Progenitor cell of endocrine pancreas (in vitro differentiated cells): ENCODE measurements around the gene IPMK. TPM values are rescaled to one million over a fixed set of nuclear protein-coding genes. Genes with fewer than 3 reads are reported as not detected.
A peak's percentile ranks its signal among the peaks of the same experiment; 100 is the strongest.
"Not testable (repeated sequence)": the region's sequence is repeated elsewhere in the genome, so short reads cannot be mapped to it uniquely, and the experiment has no call there.

Experiments
- DNase-seq: peaks from one replicate; pipeline ENCODE4 v3.0.0; 2021; ENCODE audit warnings: low spot score; ENCODE audit not compliant: unreplicated experiment
- H3K27ac Mint-ChIP-seq: 2 replicates; pipeline ENCODE4 v1.8.0; 2021; ENCODE audit warnings: mild to moderate bottlenecking, moderate library complexity, mixed read lengths
- H3K27me3 Mint-ChIP-seq: 2 replicates; pipeline ENCODE4 v1.8.0; 2021; ENCODE audit warnings: mixed read lengths
- H3K36me3 Mint-ChIP-seq: 2 replicates; pipeline ENCODE4 v1.8.0; 2022; ENCODE audit warnings: mixed read lengths; ENCODE audit not compliant: insufficient read depth
- H3K4me1 Mint-ChIP-seq: 2 replicates; pipeline ENCODE4 v1.8.0; 2021; ENCODE audit warnings: low read depth, mixed read lengths
- H3K4me3 Mint-ChIP-seq: 2 replicates; pipeline ENCODE4 v1.8.0; 2021; ENCODE audit warnings: low read depth, mild to moderate bottlenecking, moderate library complexity, mixed read lengths
- H3K9me3 Mint-ChIP-seq: 2 replicates; pipeline ENCODE4 v1.8.0; 2021; ENCODE audit warnings: low read depth, mixed read lengths
- total RNA-seq: library from RNA; stranded (reverse); gene quantifications from 2 replicates; pipeline ENCODE4 v1.2.1, GENCODE V29; 2021
- TF ChIP-seq, protein P1 (sequence below): fragments of 200-600 bp; sonication (generic); IDR thresholded peaks from one replicate; pipeline ENCODE4 v1.5.0; 2021; ENCODE audit warnings: antibody characterized with exemption, mild to moderate bottlenecking; ENCODE audit not compliant: unreplicated experiment

The IPMK gene
- total RNA-seq, 1 donor from 2014 or later = 5.7 TPM

DNA sequence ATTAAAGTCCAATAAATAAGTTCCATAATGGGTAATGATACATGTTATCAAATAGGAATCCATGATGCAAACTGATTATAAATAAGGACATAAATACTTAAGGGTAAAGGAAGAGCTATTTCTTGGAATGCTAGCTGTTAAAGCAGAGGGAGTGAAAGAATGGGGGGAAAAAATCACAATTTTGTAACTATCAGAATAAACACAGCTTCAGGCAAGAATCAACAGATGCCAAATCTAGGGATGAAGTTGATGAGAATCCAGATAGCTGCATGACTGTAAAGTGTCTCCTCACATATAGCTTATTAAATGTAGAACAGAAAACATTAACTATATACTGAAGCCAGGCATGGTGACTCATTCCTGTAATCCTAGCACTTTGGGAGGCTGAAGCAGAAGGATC is 4.9 kb downstream of the IPMK start:
- Mint-ChIP-seq H3K27me3 (no peaks in the 10 kb centered on the region), H3K4me1 (peaks cover 22% of the 10 kb centered on the region), H3K4me3 (no peak overlapping the region), H3K9me3 (peaks cover 8% of the 10 kb centered on the region), H3K36me3 (peaks cover 8% of the 10 kb centered on the region), H3K27ac (no peak overlapping the region)
- TF ChIP-seq, protein P1, sequence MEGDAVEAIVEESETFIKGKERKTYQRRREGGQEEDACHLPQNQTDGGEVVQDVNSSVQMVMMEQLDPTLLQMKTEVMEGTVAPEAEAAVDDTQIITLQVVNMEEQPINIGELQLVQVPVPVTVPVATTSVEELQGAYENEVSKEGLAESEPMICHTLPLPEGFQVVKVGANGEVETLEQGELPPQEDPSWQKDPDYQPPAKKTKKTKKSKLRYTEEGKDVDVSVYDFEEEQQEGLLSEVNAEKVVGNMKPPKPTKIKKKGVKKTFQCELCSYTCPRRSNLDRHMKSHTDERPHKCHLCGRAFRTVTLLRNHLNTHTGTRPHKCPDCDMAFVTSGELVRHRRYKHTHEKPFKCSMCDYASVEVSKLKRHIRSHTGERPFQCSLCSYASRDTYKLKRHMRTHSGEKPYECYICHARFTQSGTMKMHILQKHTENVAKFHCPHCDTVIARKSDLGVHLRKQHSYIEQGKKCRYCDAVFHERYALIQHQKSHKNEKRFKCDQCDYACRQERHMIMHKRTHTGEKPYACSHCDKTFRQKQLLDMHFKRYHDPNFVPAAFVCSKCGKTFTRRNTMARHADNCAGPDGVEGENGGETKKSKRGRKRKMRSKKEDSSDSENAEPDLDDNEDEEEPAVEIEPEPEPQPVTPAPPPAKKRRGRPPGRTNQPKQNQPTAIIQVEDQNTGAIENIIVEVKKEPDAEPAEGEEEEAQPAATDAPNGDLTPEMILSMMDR = no peak
- DNase-seq = no peak

DNA sequence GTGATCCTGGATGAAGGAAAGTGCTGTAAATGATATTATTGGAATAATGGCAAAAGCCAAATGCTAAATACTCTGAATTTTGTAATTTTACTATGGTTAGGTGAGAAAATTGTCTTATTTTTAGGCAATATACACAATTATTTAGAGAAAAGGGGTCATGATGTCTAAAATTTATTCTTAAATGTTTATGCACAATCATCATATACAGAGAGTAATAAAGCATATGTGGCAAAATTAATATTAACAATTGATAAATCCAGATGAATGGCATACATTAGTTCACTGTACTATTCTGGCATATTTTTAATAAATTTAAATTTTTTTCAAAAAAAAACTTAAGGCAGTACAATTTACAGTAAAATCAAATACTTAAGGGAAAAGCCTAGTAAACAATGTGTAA is 7.4 kb downstream of the IPMK start:
- H3K4me1 Mint-ChIP-seq = peaks cover 10% of the 10 kb centered on the region
- no peak overlapping the region for H3K27ac Mint-ChIP-seq
- H3K27me3 Mint-ChIP-seq = no peaks in the 10 kb centered on the region
- peaks cover 14% of the 10 kb centered on the region for H3K9me3 Mint-ChIP-seq
- no peak for DNase-seq
- TF ChIP-seq, protein P1 = no peak
- peaks cover 20% of the 10 kb centered on the region for H3K36me3 Mint-ChIP-seq
- H3K4me3 Mint-ChIP-seq = no peak overlapping the region

DNA sequence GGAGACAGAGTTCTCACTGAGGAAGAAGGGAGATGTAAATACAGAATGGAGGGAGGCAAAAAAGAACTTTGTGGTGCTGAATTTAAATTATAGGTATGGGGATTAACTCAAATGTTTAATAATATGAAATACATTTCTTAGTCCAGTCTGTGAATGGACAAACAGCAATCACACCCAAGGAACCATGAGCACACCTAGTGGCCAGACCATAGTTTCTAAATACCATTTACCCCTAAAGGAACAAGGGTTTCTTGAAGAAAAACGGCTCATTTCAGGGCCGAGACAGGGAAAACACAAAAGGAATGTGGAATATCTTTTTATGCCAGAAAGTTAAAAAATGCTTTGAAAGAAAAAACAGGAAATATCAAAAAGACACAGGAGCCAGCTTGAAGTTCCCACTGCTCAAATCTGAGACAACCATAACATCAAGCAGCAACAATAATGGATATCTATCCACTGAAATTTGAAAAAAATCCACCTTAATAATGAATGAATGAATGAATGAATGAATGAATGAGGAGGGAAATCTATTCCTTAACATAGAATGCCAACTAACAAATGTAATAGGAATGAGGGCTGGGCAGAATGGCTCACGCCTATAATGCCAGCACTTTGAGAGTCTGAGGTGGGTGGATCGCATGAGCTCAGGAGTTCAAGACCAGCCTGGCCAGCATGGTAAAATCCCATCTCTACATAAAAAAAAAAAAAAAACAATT is 8.6 kb downstream of the IPMK start:
- no peak for DNase-seq
- Mint-ChIP-seq H3K27ac (no peak overlapping the region), H3K27me3 (no peaks in the 10 kb centered on the region), H3K9me3 (peaks cover 21% of the 10 kb centered on the region), H3K4me1 (no peaks in the 10 kb centered on the region), H3K4me3 (no peak overlapping the region), H3K36me3 (peaks cover 23% of the 10 kb centered on the region)
- TF ChIP-seq, protein P1 = no peak

DNA sequence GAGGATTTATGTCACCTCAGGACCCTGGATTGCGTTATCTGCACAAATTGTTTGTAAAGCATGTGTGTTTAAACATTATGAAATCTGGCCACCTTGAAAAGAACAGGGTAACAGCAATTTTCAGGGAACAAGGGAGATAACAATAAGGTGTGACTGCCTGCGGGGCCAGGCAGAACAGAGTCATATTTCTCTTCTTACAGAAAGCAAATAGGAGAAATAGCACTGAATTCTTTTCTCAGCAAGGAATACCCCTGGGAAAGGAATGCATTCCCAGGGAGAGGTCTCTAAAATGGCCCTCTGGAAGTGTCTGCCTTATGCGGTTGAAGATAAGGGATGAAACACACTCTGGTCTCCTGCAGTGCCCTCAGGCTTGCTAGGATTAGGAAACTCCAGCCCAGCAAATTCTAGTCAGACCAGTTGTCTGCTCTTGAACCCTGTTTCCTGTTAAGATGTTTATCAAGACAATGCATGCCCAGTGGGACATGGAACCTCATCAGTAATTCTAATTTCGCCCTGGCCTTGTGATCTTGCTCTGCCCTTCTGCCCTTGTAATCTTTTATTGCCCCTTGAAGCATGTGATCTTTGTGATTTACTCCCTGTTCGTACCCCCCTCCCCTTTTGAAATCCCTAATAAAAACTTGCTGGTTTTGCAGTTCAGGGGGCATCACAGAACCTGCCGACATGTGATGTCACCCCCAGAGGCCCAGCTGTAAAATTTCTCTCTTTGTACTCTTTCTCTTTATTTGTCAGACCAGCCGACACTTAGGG is 11.5 kb downstream of the IPMK start:
- DNase-seq, H3K4me3 Mint-ChIP-seq, H3K27me3 Mint-ChIP-seq, H3K4me1 Mint-ChIP-seq: not testable (repeated sequence)
- Mint-ChIP-seq H3K27ac (peak overlapping the region; percentile 73), H3K36me3 (peaks cover 31% of the 10 kb centered on the region), H3K9me3 (peaks cover 24% of the 10 kb centered on the region)

DNA sequence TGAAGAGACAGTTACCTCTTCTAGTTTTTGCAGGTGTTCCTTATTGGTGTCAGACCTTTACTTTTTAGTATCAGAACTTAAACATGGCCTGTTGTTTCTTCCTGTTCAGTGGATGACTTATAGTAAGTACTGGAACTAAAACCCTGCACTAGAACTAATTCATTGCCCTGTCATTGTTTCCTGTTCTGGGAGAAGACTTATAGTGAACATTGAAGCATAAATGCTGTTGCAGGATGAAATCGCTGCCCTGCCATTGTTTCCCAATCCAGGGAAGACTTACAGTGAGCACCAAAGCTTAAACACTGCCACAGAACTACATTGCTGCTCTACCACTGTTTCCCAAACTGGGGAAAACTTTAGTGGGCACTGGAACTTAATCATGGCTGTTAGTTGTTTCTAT is 13.1 kb downstream of the IPMK start:
- no peaks in the 10 kb centered on the region for H3K4me1 Mint-ChIP-seq
- TF ChIP-seq, protein P1 = no peak
- H3K9me3 Mint-ChIP-seq = peaks cover 24% of the 10 kb centered on the region
- no peak for DNase-seq
- no peaks in the 10 kb centered on the region for H3K27me3 Mint-ChIP-seq
- H3K27ac Mint-ChIP-seq = no peak overlapping the region
- peaks cover 29% of the 10 kb centered on the region for H3K36me3 Mint-ChIP-seq
- H3K4me3 Mint-ChIP-seq = no peak overlapping the region

DNA sequence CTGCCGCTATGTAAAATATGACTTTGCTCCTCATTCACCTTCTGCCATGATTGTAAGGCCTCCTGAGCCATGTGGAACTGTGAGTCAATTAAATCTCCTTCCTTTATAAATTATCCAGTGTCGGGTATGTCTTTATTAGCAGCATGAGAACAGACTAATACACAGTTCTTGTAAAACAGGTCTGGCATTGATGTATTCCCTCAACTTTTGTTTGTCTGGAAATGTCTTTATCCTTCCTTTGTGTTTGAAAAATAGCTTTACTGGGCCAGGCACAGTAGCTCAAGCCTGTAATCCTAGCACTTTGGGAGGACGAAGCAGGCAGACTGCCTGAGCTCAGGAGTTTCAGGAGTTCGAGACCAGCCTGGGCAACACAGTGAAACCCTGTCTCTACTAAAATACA is 14.5 kb downstream of the IPMK start:
- Mint-ChIP-seq H3K36me3 (peaks cover 27% of the 10 kb centered on the region), H3K27ac (no peak overlapping the region), H3K27me3 (no peaks in the 10 kb centered on the region), H3K4me1 (no peaks in the 10 kb centered on the region), H3K4me3 (no peak overlapping the region), H3K9me3 (peaks cover 24% of the 10 kb centered on the region)
- DNase-seq = no peak
- TF ChIP-seq, protein P1 = no peak

DNA sequence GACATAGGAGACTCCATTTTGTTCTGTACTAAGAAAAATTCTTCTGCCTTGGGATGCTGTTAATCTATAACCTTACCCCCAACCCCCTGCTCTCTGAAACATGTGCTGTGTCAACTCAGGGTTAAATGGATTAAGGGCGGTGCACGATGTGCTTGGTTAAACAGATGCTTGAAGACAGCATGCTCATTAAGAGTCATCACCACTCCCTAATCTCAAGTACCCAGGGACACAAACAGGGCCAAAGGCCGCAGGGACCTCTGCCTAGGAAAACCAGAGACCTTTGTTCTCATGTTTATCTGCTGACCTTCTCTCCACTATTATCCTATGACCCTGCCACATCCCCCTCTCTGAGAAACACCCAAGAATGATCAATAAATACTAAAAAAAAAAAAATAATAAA is 23.0 kb downstream of the IPMK start:
- H3K27me3 Mint-ChIP-seq, H3K27ac Mint-ChIP-seq, H3K4me3 Mint-ChIP-seq, H3K4me1 Mint-ChIP-seq, DNase-seq: not testable (repeated sequence)
- H3K36me3 Mint-ChIP-seq = peaks cover 19% of the 10 kb centered on the region
- peaks cover 18% of the 10 kb centered on the region for H3K9me3 Mint-ChIP-seq

DNA sequence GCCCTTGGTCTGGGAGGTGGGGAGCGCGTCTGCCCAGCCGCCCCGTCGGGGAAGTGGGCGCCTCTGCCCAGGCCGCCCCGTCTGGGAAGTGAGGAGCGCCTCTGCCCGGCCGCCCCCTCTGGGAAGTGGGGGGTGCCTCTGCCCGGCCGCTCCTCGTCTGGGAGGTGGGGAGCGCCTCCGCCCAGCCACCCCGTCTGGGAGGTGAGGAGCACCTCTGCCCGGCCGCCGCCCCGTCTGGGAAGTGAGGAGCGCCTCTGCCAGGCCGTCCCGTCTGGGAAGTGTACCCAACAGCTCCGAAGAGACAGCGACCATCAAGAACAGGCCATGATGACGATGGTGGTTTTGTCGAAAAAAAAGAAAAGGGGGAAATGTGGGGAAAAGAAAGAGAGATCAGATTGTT is 23.5 kb downstream of the IPMK start:
- H3K27ac Mint-ChIP-seq, H3K4me1 Mint-ChIP-seq, H3K4me3 Mint-ChIP-seq, DNase-seq, H3K27me3 Mint-ChIP-seq: not testable (repeated sequence)
- peaks cover 19% of the 10 kb centered on the region for H3K36me3 Mint-ChIP-seq
- peaks cover 16% of the 10 kb centered on the region for H3K9me3 Mint-ChIP-seq
